ENCODE measurements around the gene TPD52L2. TPM values are rescaled to one million over a fixed set of nuclear protein-coding genes. Genes with fewer than 3 reads are reported as not detected.

Gene TPD52L2
- total and polyA plus RNA-seq, 2 donors from 2014 or later: 73.1 to 78.0 TPM

- H3K27ac ChIP-seq (ENCODE audit: low read depth in 2 of 2, low read length in 2 of 2): no peak overlapping the region
- H3K4me3 ChIP-seq (ENCODE audit: low read length in 3 of 3): no peak overlapping the region
- no peaks in the 10 kb centered on the region for H3K27me3 ChIP-seq (ENCODE audit: control insufficient read depth, insufficient read depth, low read length)
- H3K36me3 ChIP-seq (ENCODE audit: control insufficient read depth in 2 of 3, insufficient read depth in 3 of 3, low read length in 3 of 3): peaks cover 2 to 38% (median 12%) of the 10 kb centered on the region in 3 donors
- peak in 1 of 5 donors; percentile 57 for DNase-seq
- H3K9me3 ChIP-seq (ENCODE audit: control insufficient read depth in 2 of 3, insufficient read depth in 1 of 3, low read length in 3 of 3): no peaks in the 10 kb centered on the region
- no peaks in the 10 kb centered on the region for H3K4me1 ChIP-seq (ENCODE audit: control insufficient read depth in 2 of 3, insufficient read depth in 2 of 3, low read depth in 1 of 3, low read length in 3 of 3)
- intact Hi-C loops (cut with DNase I): no loop called here
- TF ChIP-seq CTCF (IDR thresholded peaks at IDR 0.05; ENCODE audit: borderline replicate concordance, extremely low read depth, insufficient read depth): no peak
- no peak overlapping the region for H3K9ac ChIP-seq (ENCODE audit: low read length in 3 of 3)
- no peak for FAIRE-seq
Measured at GRCh38 chr20:63935447-63935846, 70.4 kb downstream of the TPD52L2 start.

- no peak for FAIRE-seq
Measured at GRCh38 chr20:63937596-63937995, 72.5 kb downstream of the TPD52L2 start.

GRCh38 chr20:63939061-63939935 is 74.2 kb downstream of the TPD52L2 start:
- FAIRE-seq: no peak
- DNase-seq: peak in 2 of 5 donors; percentile 52 to 69

More at GRCh38 chr20:63937596-63937995, 72.5 kb downstream of the TPD52L2 start:
- H3K27ac ChIP-seq (ENCODE audit: low read depth in 2 of 2, low read length in 2 of 2): no peak overlapping the region
- H3K27me3 ChIP-seq (ENCODE audit: control insufficient read depth, insufficient read depth, low read length): no peaks in the 10 kb centered on the region
- intact Hi-C loops (cut with DNase I): no loop called here
- no peak for DNase-seq
- peaks cover 0 to 25% (median 7%) of the 10 kb centered on the region in 3 donors for H3K36me3 ChIP-seq (ENCODE audit: control insufficient read depth in 2 of 3, insufficient read depth in 3 of 3, low read length in 3 of 3)
- no peaks in the 10 kb centered on the region for H3K4me1 ChIP-seq (ENCODE audit: control insufficient read depth in 2 of 3, insufficient read depth in 2 of 3, low read depth in 1 of 3, low read length in 3 of 3)
- H3K9me3 ChIP-seq (ENCODE audit: control insufficient read depth in 2 of 3, insufficient read depth in 1 of 3, low read length in 3 of 3): no peaks in the 10 kb centered on the region
- no peak overlapping the region for H3K9ac ChIP-seq (ENCODE audit: low read length in 3 of 3)
- TF ChIP-seq CTCF (IDR thresholded peaks at IDR 0.05; ENCODE audit: borderline replicate concordance, extremely low read depth, insufficient read depth): no peak
- H3K4me3 ChIP-seq (ENCODE audit: low read length in 3 of 3): no peak overlapping the region

More at GRCh38 chr20:63939061-63939935, 74.2 kb downstream of the TPD52L2 start:
- no peaks in the 10 kb centered on the region for H3K27me3 ChIP-seq (ENCODE audit: control insufficient read depth, insufficient read depth, low read length)
- no peak overlapping the region for H3K4me3 ChIP-seq (ENCODE audit: low read length in 3 of 3)
- no peaks in the 10 kb centered on the region for H3K4me1 ChIP-seq (ENCODE audit: control insufficient read depth in 2 of 3, insufficient read depth in 2 of 3, low read depth in 1 of 3, low read length in 3 of 3)
- H3K9me3 ChIP-seq (ENCODE audit: control insufficient read depth in 2 of 3, insufficient read depth in 1 of 3, low read length in 3 of 3): no peaks in the 10 kb centered on the region
- H3K36me3 ChIP-seq (ENCODE audit: control insufficient read depth in 2 of 3, insufficient read depth in 3 of 3, low read length in 3 of 3): peaks cover 0 to 30% (median 5%) of the 10 kb centered on the region in 3 donors
- no peak for TF ChIP-seq CTCF (IDR thresholded peaks at IDR 0.05; ENCODE audit: borderline replicate concordance, extremely low read depth, insufficient read depth)
- intact Hi-C loops (cut with DNase I): no loop called here
- H3K9ac ChIP-seq (ENCODE audit: low read length in 3 of 3): no peak overlapping the region
- H3K27ac ChIP-seq (ENCODE audit: low read depth in 2 of 2, low read length in 2 of 2): no peak overlapping the region
